ENCODE measurements around the gene STYXL2. TPM values are rescaled to one million over a fixed set of nuclear protein-coding genes. Genes with fewer than 3 reads are reported as not detected.

Gene STYXL2
- not detected in 2 replicates for total RNA-seq

DNA sequence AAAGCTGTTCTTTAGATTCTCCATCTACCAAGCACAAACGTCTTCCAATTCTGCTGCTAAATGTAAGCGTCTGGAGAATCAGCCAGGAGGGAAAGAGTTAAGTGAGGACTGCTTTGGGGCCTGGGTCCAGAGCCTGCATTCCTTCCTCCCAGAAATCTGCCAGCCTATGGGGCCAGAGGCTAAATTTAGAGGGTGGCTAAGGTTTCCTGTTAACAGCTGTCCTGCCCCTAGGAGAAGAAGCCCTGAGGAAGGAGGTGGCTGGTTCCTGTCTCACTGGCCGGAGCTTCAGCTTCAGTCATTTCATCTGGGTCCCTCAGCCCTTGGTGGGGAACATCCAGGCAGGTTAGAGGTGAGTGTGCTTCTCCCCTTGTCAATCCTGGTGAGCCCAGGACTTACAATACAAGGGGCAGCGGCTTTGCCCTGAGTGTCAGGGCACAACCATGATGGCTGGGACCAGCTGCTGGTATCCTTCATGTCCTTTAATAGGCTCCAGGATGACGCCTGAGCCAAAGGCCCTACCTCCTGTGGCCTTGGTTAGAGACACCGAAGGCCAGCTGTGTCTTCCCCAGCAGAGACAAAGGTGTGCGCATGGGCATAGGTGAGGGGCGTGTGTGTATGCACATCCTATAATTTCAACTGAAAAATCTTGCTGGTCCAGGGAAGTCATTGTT is at the start of gene STYXL2:
Gene STYXL2 (plus strand): TSS at position 230 of the 671 bp plus-strand sequence. CDS start 775 bp downstream, outside the sequence.
- intact Hi-C loops (cut with micrococcal nuclease) = no loop called here

DNA sequence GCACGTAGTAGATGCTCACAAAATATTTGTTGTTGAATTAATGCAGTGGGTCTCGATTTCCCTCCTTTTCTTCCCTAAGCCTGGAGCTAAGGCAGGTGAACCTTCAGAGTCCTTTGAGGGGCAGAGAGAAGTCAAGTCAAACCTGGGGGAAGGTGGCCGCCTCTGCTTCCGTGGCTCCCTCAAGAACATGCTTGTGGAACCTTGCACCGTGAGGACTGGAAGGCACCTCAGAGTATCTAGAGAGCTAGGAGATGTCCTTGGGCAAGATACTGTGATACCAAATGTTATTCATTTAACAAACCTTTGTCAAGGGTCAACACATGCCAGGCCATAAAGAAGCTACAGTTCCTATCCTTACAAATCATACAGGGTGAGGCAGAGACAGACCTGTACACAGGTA is 42.0 kb upstream of the STYXL2 start:
- intact Hi-C loops (cut with micrococcal nuclease) = no loop called here

DNA sequence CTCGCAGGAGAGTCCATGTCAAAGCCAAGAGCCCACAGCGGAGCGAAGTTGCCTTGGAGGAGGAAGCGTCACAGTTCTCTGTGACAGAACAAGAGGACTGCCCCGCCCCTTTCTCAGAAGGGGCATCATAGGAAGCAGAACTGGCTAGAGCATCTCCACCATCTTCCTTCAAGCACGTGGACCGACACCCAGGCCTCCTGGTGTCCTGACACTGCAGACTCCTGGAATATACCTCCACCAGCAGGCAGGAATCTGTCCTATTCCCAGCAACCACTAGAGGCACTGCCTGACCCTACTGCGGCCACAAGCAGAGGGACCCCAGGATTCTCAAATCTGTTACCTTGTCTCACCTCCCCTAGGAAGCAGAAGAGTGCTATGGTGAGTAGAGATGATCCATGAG is 41.5 kb upstream of the STYXL2 start:
- intact Hi-C loops (cut with micrococcal nuclease) = no loop called here

DNA sequence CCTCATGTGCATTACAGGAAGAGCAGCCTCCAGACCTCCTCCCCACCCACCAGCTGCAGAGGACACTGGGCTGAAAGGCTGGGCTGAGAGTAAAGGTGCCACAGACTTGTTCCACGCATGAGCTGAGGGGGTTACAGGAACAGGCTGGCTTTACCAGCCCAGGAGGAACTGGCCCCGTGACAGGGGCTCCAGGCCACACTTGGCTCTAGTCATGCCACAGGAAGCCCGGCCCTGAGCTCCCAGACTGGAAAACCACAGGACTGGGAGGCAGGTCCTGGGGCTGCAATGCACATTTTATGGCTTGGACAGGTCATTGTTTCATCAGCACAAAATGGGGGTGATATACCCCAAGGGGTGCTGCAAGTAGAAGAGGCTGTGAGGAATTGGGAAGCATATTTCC is 39.3 kb upstream of the STYXL2 start:
- intact Hi-C loops (cut with micrococcal nuclease) = no loop called here

DNA sequence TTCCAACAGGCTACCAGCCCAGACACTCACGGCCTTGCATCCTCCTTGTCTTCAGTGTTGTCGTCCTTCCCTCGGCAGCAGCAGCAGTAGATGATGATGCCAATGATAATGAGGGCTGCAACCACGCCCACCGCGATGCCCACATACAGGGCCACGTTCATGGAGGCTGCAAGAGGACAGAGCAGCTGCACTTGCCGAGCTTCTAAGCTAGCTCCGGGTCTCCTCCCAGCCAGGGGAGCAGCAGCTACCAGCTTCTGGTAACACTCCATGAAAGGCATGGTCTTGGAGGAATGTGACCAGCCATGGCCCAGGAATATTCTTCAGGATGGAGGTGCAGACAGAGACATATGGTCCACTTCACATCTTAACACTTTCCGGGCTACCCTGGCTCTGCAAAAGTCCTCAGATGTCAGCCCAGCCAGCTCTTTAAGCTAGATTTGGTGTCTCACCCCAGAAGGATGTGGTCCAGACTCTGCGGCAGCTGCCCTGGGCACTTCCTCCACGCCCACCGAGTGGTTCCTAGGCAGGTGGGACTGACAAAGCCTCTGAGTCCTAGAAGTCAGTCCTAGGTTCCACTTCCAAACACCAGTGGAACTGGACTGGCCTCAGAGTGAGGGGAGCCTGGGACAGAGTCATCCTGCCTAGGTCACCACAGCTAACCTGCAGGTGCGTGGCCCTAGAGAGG is 38.8 kb upstream of the STYXL2 start:
- intact Hi-C loops (cut with micrococcal nuclease) = loop anchor here (5.0 kb wide), 1 partner anchor 1128 kb away; no protein-coding TSS in a partner anchor

DNA sequence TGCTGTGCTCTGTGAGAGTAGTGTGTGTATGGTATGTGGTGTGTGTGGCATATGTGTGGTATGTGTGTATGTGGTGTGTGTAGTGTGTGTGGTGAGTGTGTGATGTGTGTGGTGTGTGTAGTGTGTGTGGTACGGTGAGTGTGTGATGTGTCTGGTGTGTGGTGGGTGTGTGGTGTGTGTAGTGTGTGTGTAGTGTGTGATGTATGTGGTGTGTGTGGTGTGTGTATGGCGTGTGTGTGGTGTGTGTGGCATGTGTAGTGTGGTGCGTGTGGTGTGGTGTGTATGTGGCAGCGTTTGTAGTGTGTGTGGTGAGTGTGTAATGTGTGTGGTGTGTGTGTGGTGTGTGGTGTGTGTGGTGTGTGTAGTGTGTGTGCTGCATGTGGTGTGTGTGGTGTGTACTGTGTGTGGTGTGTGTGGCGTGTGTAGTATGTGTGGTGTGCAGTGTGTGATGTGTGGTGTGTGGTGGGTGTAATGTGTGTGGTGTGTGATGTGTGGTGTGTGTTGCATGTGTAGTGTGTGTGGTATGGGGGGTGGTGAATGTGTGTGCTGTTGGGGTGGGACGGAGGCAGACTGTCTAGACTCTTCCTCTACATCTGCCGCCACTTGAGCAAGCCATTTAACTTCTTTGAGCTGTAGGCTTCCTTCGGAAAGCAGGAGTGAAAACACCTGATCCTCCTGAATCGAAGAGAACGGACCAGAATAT is 37.2 kb upstream of the STYXL2 start:
- intact Hi-C loops (cut with micrococcal nuclease) = loop anchor here (5.0 kb wide), 1 partner anchor 1129 kb away; no protein-coding TSS in a partner anchor

DNA sequence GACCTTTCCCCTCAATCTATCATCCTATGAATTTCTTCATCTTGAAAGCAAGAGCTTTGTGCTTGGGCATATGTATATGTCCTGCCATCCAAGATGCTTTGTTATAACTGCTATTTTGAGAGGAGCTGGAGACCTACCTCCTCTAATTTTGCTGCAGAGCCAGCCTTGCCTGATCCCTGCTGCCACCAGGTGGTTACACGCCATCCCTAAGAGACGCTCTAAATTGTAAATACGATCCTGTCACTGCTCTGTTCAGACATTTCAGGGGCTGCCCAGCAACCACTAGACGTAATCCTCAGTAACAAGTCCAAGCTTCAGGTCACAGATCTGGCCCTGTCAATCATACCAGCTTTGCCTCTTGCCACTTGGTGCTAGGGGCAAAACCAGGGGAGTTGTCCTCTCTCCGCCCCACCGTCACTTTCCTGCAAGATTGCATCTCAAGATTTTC is 36.6 kb upstream of the STYXL2 start:
- intact Hi-C loops (cut with micrococcal nuclease) = loop anchor here (5.0 kb wide), 1 partner anchor 1130 kb away; no protein-coding TSS in a partner anchor

DNA sequence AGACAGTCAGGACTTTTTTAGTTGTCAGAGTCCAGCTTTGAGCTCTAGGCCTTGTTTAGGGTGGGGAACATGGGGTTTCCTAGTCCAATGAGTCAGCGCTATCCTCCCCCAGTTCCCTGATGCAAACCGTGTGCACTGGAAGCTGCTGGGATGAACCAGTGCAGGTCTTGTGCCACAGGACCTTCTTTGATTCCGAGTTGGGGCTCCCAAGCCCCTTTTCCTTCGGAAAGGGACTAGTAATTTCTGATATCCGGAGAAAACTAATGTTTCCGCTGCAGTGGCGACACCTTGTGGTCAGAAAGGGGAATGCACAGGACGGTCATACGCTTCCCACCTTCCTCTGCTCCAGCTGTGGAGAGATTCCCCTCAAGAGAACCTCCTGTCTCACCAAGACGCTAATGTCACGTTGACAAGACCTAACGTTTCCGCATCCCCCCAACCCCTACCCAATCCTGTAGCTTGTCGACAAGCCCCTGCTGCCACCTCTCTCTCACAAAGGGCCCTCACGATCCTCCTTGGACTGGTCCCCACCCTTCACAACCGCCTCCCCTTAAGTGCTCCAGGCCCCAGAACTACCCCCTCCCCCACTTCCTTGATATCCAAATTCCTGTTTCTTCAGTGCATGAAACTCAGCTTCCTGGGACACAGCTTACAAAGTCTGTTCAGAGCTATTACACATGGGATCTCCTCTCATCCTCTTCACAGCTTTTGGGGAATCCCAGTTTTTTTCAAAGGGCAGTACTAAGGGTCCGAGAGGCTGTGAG is 34.6 kb upstream of the STYXL2 start:
- intact Hi-C loops (cut with micrococcal nuclease) = loop anchor here (1.0 to 5.0 kb wide), 3 partner anchors 84 to 1132 kb away; partner anchors contain the start of gene ILDR2

DNA sequence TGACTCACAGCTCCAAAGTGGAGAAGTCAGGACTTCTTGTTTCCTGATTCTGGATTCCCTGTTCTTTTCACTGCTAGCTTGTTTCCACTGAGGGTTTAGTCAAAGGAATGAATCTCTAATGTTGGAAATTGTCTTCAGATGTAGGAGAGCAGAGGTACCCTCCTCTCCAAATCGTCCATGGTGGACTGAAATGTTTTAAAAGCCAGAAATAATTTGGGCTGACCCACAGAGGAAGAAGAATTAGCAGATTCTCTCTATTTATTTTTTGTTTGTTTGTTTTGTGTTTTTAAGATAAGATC is 34.1 kb upstream of the STYXL2 start:
- intact Hi-C loops (cut with micrococcal nuclease) = loop anchor here (1.0 to 10.0 kb wide), 4 partner anchors 85 to 1132 kb away; partner anchors contain the start of gene ILDR2

DNA sequence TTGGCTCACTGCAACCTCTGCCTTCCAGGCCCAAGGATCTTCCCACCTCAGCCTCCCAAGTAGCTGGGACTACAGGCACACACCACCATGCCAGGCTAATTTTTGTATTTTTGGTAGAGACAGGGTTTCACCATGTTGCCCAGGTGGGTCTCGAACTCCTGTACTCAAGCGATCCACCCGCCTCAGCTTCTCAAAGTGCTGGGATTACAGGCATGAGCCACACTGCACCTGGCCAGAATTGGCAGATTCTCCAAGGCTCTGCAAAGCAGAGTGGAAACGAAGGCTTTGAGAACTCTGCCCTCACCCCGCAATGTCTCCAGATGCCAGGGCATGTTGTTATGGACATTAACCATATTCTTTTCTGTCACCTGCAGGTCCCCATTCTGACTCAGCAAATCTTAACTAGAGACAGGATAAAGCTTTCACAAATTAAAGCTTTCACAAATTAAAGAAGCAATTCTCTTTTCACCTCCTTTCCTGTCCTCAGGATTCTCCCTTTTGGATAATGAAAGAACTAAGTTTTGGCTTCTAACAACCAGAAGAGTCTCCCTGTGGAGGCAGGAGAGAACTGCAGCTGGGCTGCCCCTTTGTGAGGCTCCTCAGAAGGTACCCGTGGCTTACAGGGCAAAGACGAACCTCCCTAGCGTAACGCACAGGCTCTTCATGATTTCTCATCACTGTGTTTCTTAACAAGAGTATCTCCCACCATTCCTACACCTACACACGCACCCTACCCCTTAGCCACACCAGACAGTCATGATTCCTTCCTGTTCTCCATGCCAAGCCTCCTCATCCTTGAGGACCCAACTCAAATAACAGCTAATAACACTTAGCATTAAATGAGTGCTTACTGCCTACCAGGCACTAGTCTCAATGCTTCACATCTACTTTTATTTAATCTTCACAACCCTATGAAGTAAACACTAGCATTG is 33.5 kb upstream of the STYXL2 start:
- intact Hi-C loops (cut with micrococcal nuclease) = loop anchor here (10.0 kb wide), 1 partner anchor 344 kb away; no protein-coding TSS in a partner anchor

DNA sequence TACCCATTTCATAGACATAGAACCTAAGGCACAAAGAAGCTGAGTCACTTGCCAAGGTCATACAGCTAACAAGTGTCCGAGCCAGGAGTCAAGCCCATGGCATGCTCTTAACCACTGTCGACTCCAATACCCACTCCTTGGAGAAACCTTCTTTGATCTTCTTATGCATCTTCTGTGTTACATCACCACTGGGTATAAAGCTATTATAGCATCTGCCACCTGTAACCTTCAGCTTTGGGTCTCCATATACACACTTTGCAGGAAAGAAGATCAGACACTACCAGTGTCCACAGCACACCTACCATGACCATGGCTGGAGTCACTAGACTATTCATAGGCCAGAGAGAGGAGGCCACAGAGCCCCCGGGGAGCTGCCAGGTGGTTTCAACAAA is 32.8 kb upstream of the STYXL2 start:
- intact Hi-C loops (cut with micrococcal nuclease) = loop anchor here (10.0 kb wide), 1 partner anchor 344 kb away; no protein-coding TSS in a partner anchor

DNA sequence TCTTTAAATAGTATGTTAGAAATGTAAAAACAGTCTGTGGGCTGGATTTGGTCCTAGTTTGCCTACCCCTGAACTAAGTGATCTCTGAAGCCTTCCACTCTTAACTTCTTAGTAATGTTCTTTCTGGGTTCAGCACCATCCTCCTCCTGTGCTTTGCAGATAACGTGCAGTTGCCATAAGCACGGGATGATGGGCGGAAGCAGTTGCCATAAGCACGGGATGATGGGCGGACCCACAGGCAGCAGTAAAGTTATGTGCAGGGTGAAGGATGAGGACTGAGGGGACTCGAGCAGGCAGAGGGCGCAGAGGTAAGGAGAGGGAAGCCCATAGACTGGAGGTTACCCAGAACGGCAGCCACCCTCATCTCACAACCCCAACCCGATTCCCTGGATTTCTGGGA is 29.3 kb upstream of the STYXL2 start:
- intact Hi-C loops (cut with micrococcal nuclease) = loop anchor here (5.0 to 10.0 kb wide), 3 partner anchors 203 to 468 kb away; no protein-coding TSS in a partner anchor

DNA sequence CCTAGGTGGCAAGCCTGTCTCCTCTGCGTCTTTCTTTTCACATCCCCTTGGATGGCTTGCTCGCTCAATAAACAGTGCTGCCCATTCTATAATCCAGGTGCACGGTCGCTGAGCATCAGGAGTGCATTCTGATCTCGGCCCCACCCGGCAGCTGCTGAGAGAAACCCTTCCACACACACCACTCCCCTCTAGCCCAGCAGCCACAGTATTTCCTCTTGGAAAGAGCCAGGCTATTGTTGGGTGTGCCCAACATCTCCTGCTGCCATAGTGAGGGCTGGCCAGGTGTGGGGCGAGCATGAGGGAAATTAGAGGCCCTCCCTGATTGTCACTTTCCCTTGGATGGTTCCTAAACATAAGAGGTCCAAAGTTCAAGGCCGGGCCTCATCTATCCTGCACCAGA is 28.4 kb upstream of the STYXL2 start:
- intact Hi-C loops (cut with micrococcal nuclease) = loop anchor here (5.0 to 10.0 kb wide), 3 partner anchors 202 to 467 kb away; no protein-coding TSS in a partner anchor

DNA sequence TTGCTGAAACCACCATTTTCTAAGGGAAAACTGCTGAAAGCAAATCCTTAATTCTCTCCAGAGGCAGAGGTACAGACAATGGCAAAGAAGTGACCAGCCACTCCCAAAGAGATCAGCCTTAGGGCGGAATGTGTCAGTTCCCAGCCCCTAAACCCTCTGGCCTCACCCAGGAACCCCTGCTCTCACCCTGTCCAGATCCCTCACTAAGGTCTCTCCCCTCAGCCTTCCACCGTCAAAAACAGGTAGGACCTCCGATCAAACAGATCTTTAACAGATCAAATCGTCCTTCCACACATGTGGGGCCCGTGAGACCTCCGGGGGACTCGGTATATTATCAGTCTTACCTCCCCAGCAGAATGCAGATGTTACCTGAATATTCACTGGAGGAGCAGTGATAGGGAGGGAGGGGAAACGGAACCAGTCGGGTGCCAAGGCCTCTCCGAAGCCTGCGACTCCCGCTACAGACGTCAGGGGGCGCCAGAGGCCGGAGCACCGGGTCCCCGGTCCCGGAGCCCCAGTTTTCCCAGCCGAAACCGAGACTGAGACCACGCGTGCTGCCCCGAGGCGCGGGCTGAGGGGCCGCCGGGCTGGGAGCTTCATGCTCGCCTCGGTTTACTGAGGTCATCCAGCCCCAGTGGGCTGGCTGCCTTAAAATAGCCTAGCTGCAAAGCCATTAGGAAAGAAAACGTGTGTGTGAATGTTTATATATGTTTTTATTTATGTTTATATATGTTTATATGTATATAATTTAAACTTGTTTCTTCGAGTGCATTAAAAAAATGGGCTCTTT is 27.3 kb upstream of the STYXL2 start:
- intact Hi-C loops (cut with micrococcal nuclease) = loop anchor here (1.0 to 10.0 kb wide), 7 partner anchors 58 to 490 kb away; partner anchors contain the start of gene POU2F1

DNA sequence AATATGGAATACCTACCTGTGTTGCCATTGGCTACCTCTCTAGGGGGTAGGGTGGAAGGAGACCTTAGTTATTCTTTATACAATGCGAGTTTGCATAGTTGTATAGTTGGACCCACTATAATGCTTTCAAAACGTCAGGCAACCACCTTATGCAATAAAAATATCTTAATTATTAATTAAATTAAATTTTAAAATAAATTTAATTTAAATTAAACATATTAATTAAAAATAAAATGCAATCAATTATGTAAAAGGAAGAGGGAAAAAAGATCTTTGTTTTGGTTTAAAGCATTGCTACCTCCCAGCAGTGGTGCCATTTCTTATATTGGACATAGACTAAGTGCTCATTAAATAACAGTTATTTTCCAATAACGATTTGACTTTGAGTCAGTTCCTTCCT is 26.0 kb upstream of the STYXL2 start:
- intact Hi-C loops (cut with micrococcal nuclease) = loop anchor here (2.0 to 10.0 kb wide), 4 partner anchors 199 to 489 kb away; no protein-coding TSS in a partner anchor

DNA sequence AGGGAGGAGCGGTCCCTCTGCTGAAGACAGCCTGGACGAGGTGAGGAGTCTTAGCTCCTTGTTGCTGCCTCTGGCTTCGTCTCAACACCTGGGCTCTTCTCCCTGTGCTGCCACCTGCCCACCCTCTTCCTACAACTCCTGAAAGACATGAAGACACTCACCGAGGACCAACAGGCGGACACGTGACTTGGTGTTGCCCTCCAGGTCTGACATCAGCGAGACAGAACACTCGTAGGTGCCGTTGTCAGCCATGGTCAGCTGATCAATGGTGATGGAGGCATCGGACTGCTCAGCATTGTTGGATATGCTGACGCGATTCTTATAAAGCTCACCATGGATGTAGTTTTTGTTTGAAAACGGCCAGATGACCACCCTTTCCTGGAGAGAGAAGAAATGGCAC is 25.1 kb upstream of the STYXL2 start:
- intact Hi-C loops (cut with micrococcal nuclease) = loop anchor here (5.0 to 10.0 kb wide), 3 partner anchors 199 to 464 kb away; no protein-coding TSS in a partner anchor

DNA sequence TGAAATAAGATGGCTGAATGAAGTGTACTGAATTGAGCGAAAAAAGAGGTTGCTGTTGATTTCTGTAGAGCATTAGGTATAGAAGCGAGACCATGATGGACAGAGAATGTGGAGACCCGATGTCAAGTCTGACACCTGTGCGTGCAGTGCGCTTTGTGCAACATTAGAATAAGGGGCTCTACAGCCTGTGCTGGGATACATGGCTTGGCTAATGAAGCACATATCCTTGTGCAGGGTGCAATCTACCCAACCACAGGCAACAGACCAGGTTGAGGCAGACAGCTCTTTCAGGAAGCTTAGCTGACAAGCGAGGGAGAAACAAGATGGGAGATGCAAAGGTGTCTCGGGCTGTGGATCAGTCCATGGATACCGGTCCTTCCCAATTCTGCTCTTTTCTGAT is 22.6 kb upstream of the STYXL2 start:
- intact Hi-C loops (cut with micrococcal nuclease) = no loop called here

DNA sequence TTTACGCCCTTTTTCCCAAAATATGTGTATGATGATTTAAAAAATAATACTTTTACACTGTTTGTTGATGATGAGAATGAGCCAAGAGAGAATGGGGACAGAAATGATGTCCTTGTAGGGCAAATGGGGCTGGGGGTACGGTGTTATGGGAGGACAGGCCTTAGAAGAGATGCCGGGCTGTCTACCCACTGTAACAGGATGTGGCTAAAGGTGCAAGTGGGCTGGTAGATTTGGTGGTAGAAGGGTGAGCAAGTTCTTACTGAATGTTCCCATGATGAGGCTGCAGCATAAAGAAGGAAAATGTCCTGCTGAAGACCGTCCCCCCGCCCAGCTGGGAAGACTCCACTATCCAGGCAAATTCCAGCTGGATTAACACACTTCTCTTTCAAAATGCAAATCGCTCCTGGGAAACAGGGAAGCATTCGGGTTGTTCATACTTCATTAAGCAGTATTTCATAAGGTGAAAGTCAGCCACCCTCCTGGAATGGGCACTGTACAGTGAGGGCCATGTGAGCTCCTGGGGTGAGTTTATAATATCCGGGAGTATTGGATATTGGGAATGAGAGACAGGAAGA is 17.7 kb upstream of the STYXL2 start:
- intact Hi-C loops (cut with micrococcal nuclease) = no loop called here
